ENCODE measurements around the gene CEP164. TPM values are rescaled to one million over a fixed set of nuclear protein-coding genes. Genes with fewer than 3 reads are reported as not detected.

Gene CEP164
- total RNA-seq, 1 donor from 2014 or later = 36.1 TPM

DNA sequence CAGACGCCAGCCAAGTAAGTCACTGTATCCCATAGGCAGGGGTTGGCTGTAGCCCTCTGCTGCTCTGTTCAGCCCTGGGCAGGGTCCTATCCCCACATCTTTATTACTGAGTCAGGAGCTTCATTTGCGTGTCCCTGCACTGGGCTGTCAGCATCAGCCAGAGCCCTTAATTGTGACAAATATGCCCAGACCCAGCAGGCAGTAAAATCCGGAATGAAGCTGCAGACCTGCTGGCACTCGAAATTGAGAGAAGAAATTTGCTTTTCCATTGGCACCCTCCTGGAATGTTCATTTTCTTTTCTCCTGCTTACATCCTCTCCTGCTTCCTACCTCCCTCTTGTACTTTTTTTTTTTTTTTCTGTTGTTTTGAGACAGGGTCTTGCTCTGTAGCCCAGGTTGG is 43.8 kb downstream of the CEP164 start:
- Histone ChIP-seq H3K9me3 (ENCODE audit: insufficient read depth, low read depth, low read length) (no peaks in the 10 kb centered on the region), H3K27ac (ENCODE audit: low read depth, low read length) (no peak overlapping the region), H3K27me3 (ENCODE audit: insufficient read depth, low read length) (no peaks in the 10 kb centered on the region), H4K20me1 (ENCODE audit: insufficient read depth, low read length) (no peaks in the 10 kb centered on the region), H3K4me1 (ENCODE audit: insufficient read depth, low read length) (no peaks in the 10 kb centered on the region), H3K4me3 (ENCODE audit: insufficient read depth, low read depth, low read length) (no peak overlapping the region), H3K36me3 (ENCODE audit: insufficient read depth, low read length) (peaks cover 29% of the 10 kb centered on the region), H2AFZ (ENCODE audit: low read depth, low read length) (no peak overlapping the region), H3K79me2 (ENCODE audit: insufficient read depth, low read length) (no peaks in the 10 kb centered on the region), H3K9ac (ENCODE audit: low read length) (no peak overlapping the region), H3K4me2 (ENCODE audit: low read length) (no peak overlapping the region)
- DNase-seq (ENCODE audit: low read depth) (no peak), FAIRE-seq (no peak)
- no peak overlapping the region for H3K4me3 Mint-ChIP-seq (ENCODE audit: unreplicated experiment)
- H3K36me3 Mint-ChIP-seq (ENCODE audit: low read depth, unreplicated experiment) = peaks cover 45% of the 10 kb centered on the region
- no peak overlapping the region for H3K27ac Mint-ChIP-seq (ENCODE audit: unreplicated experiment)
- no peaks in the 10 kb centered on the region for H3K4me1 Mint-ChIP-seq (ENCODE audit: low read depth, unreplicated experiment)
- H3K27me3 Mint-ChIP-seq (ENCODE audit: low read depth, unreplicated experiment) = no peaks in the 10 kb centered on the region
- H3K9me3 Mint-ChIP-seq (ENCODE audit: unreplicated experiment) = no peaks in the 10 kb centered on the region
- no peak for TF ChIP-seq CTCF (IDR thresholded peaks at IDR 0.05; ENCODE audit: insufficient read depth, low read depth, low read length)

DNA sequence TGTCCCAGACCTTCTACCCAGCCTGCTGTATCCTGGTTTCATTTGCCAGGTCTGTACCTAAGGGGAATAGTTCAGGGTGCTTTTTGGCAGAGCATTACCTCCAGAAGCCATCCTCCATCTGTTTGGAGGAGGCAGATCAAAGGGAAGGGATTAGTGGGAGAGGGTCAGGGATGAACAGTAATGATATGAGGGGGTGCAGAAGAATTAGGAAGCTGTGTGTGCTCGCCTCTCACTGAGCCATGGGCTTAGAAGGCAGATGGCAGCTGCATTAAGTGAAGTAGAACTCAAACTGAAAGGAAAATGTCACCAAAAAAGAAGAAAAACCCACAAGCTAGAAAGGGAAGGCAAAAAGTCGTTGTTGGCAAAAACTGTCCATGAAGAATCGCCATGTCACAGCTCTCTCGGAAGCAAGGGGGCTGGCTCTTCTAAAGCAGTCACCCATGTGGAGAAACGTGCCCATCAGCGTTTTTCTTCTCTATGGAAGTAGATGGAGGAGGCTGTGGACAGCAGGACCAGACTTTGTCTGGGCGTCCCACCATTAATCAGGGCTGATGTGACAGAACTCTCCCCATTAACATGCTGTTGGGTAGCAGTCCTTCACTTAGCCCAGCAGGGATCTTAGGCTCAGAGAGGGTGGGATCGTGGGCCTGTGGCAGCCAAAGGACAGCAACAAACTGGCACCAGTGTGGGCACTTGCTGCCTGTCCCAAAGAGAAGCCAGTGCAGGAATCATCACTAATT is 46.8 kb downstream of the CEP164 start:
- H3K36me3 ChIP-seq (ENCODE audit: insufficient read depth, low read length) = peaks cover 24% of the 10 kb centered on the region
- no peaks in the 10 kb centered on the region for H3K9me3 ChIP-seq (ENCODE audit: insufficient read depth, low read depth, low read length)
- no peak for TF ChIP-seq CTCF (IDR thresholded peaks at IDR 0.05; ENCODE audit: insufficient read depth, low read depth, low read length)
- TF ChIP-seq EZH2 (IDR thresholded peaks at IDR 0.05; ENCODE audit: insufficient read depth, low read length) = no peak
- H4K20me1 ChIP-seq (ENCODE audit: insufficient read depth, low read length) = peaks cover 5% of the 10 kb centered on the region
- no peaks in the 10 kb centered on the region for H3K27me3 ChIP-seq (ENCODE audit: insufficient read depth, low read length)
- H3K79me2 ChIP-seq (ENCODE audit: insufficient read depth, low read length) = no peaks in the 10 kb centered on the region
- no peak overlapping the region for H3K4me3 ChIP-seq (ENCODE audit: insufficient read depth, low read depth, low read length)
- H3K4me2 ChIP-seq (ENCODE audit: low read length) = no peak overlapping the region
- no peak overlapping the region for H3K9ac ChIP-seq (ENCODE audit: low read length)
- Mint-ChIP-seq H3K27me3 (ENCODE audit: low read depth, unreplicated experiment) (no peaks in the 10 kb centered on the region), H3K4me1 (ENCODE audit: low read depth, unreplicated experiment) (no peaks in the 10 kb centered on the region), H3K4me3 (ENCODE audit: unreplicated experiment) (no peak overlapping the region), H3K27ac (ENCODE audit: unreplicated experiment) (peak overlapping the region; percentile 18), H3K36me3 (ENCODE audit: low read depth, unreplicated experiment) (peaks cover 42% of the 10 kb centered on the region), H3K9me3 (ENCODE audit: unreplicated experiment) (no peaks in the 10 kb centered on the region)
- H3K4me1 ChIP-seq (ENCODE audit: insufficient read depth, low read length) = no peaks in the 10 kb centered on the region
- FAIRE-seq (no peak), DNase-seq (ENCODE audit: low read depth) (no peak)
- no peak overlapping the region for H2AFZ ChIP-seq (ENCODE audit: low read depth, low read length)
- H3K27ac ChIP-seq (ENCODE audit: low read depth, low read length) = no peak overlapping the region

DNA sequence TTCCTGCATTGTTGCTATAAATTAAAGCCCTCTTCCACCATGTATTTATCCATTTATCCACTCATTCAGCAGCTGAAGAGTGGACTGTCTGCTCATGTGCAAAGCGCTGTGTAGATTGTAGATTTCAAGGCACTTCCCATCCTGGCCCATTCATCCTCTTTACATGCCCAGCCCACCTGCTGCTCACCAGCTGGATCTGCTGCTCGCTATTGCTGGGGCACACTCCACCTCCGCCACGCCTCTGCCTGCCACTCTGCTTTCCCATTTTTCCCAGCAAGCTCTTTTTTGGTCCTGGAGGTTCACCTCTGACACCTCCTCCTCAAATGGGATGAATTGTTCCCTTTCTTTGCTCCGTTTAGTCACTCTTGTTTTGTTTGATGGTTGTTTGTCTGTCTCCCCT is 48.3 kb downstream of the CEP164 start:
- Mint-ChIP-seq H3K9me3 (ENCODE audit: unreplicated experiment) (no peaks in the 10 kb centered on the region), H3K4me1 (ENCODE audit: low read depth, unreplicated experiment) (no peaks in the 10 kb centered on the region), H3K4me3 (ENCODE audit: unreplicated experiment) (peak overlapping the region; percentile 40), H3K36me3 (ENCODE audit: low read depth, unreplicated experiment) (peaks cover 47% of the 10 kb centered on the region), H3K27ac (ENCODE audit: unreplicated experiment) (no peak overlapping the region), H3K27me3 (ENCODE audit: low read depth, unreplicated experiment) (no peaks in the 10 kb centered on the region)
- Histone ChIP-seq H3K27me3 (ENCODE audit: insufficient read depth, low read length) (no peaks in the 10 kb centered on the region), H3K9me3 (ENCODE audit: insufficient read depth, low read depth, low read length) (no peaks in the 10 kb centered on the region), H2AFZ (ENCODE audit: low read depth, low read length) (no peak overlapping the region), H3K4me1 (ENCODE audit: insufficient read depth, low read length) (no peaks in the 10 kb centered on the region), H3K27ac (ENCODE audit: low read depth, low read length) (no peak overlapping the region), H4K20me1 (ENCODE audit: insufficient read depth, low read length) (peaks cover 5% of the 10 kb centered on the region), H3K79me2 (ENCODE audit: insufficient read depth, low read length) (no peaks in the 10 kb centered on the region), H3K9ac (ENCODE audit: low read length) (no peak overlapping the region), H3K4me3 (ENCODE audit: insufficient read depth, low read depth, low read length) (no peak overlapping the region), H3K4me2 (ENCODE audit: low read length) (no peak overlapping the region), H3K36me3 (ENCODE audit: insufficient read depth, low read length) (peaks cover 25% of the 10 kb centered on the region)
- DNase-seq (ENCODE audit: low read depth) (no peak), FAIRE-seq (no peak)
- TF ChIP-seq CTCF (IDR thresholded peaks at IDR 0.05; ENCODE audit: insufficient read depth, low read depth, low read length) (no peak), EZH2 (IDR thresholded peaks at IDR 0.05; ENCODE audit: insufficient read depth, low read length) (no peak)

All from astrocyte (in vitro differentiated cells and primary cell).